Effector memory CD8-positive, alpha-beta T cell (primary cell): ENCODE results near the gene CLDND2.

ENCODE experiments used
- ATAC-seq: fragments of 150-1000 bp; cut with Tn5 transposase; replicated peaks from 2 replicates; pipeline ENCODE4 v1.10.0; 2021; ENCODE audit warnings: mild to moderate bottlenecking, moderate library complexity
- DNase-seq, 3 experiments: peaks; one replicate each; pipeline ENCODE4 v3.0.0; 2021
- H3K27ac Mint-ChIP-seq, 2 donors: one replicate each; pipeline ENCODE4 v1.8.0; 2022; ENCODE audit warnings: mild to moderate bottlenecking in 2 of 2, mixed read lengths in 2 of 2, moderate library complexity in 2 of 2
- H3K27me3 Mint-ChIP-seq, 2 donors: one replicate each; pipeline ENCODE4 v1.8.0; 2022; ENCODE audit warnings: mixed read lengths in 2 of 2
- H3K36me3 Mint-ChIP-seq: one replicate; pipeline ENCODE4 v1.8.0; 2022; ENCODE audit warnings: mild to moderate bottlenecking, moderate library complexity, mixed read lengths; ENCODE audit not compliant: insufficient read depth
- H3K4me1 Mint-ChIP-seq, 2 donors: one replicate each; pipeline ENCODE4 v1.8.0; 2022; ENCODE audit warnings: low read depth in 2 of 2, mixed read lengths in 2 of 2
- H3K4me3 Mint-ChIP-seq, 2 donors: one replicate each; pipeline ENCODE4 v1.8.0; 2022; ENCODE audit warnings: mild to moderate bottlenecking in 2 of 2, mixed read lengths in 2 of 2, moderate library complexity in 2 of 2
- H3K9me3 Mint-ChIP-seq, 2 donors: one replicate each; pipeline ENCODE4 v1.8.0; 2022; ENCODE audit warnings: mixed read lengths in 2 of 2

Gene CLDND2

DNA sequence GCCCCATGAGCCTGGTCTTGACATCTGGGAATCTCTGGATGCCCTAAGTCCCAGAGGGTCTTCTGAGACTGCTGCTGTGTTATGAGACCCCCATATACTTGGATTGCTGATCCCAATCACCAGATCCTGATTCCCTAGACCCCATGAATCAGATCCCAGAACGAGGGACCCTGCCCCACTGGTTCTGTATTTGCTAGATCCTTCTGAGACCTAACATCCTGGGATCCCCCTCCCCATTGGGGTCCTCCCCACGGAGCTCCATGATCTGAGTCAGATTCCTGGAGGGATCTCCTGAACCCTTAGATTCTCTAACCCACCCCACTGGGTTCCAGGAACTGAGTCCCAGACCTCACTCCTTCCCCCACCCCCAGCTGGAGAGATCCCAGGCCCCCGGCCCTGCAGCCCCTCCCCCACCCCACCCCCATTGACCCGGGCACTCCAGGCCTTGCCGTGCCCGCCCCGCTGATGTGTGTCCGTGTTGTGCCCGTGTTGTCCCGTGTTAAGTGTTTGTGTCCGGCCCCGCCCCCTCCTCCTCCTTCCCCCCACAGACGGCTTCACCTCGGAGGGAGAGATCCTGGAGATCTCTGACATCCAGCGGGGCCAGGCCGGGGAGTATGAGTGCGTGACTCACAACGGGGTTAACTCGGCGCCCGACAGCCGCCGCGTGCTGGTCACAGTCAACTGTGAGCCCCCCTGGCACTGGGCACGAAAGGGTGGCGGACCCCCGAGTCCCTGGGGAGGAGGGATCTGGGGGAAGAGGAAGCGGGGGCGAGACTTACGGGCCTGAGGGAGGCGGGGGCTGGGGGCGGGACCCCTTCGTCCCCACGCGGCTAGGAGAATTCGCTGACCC is 42.4 kb downstream of the CLDND2 start:
- Mint-ChIP-seq H3K4me1 (peaks cover 3 to 4% of the 10 kb centered on the region in 2 donors), H3K36me3 (no peaks in the 10 kb centered on the region), H3K27me3 (peaks cover 65 to 99% of the 10 kb centered on the region in 2 donors), H3K4me3 (peak overlapping the region; percentile 35 to 51), H3K27ac (no peak overlapping the region), H3K9me3 (peaks cover 0 to 1% of the 10 kb centered on the region in 2 donors)
- ATAC-seq (no peak), DNase-seq (no peak)

DNA sequence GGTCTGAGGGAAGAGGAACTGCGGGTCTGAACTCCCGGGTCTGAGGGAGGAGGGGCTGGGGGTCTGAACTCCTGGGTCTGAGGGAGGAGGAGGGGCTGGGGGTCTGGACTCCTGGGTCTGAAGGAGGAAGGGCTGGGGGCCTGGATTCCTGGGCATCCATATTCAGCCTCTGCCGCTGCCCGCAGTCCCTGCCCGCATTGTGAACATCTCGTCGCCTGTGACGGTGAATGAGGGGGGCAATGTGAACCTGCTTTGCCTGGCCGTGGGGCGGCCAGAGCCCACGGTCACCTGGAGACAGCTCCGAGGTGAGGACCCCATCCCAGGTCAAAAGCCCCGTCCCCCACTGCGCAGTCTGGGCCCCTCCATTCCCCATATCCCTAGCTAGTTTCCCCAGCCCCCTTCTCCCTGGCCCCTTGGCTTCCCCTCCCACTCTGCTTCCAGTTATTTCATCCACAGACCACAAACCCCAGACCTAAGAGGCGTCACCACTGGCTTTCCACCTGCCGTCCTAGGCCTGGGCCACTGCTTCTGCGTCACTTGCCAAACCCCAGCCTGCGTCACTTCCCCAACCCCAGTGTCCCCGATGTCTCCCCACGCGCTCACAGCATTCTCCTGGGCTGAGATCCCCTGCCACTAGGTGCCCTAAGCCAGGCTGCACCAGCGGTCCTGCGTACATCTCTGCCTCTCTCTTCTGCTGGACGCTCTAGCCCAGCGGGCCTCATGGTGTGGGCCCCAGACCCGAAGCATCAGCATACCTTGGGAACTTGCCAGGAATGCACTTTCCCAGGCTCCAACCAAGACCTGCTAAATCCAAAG is 43.4 kb downstream of the CLDND2 start:
- H3K4me3 Mint-ChIP-seq, result no peak overlapping the region
- no peaks in the 10 kb centered on the region for H3K9me3 Mint-ChIP-seq
- H3K4me1 Mint-ChIP-seq, result peaks cover 3 to 4% of the 10 kb centered on the region in 2 donors
- H3K36me3 Mint-ChIP-seq, result no peaks in the 10 kb centered on the region
- ATAC-seq (peak; percentile 50), DNase-seq (no peak)
- H3K27me3 Mint-ChIP-seq, result peaks cover 57 to 94% of the 10 kb centered on the region in 2 donors
- no peak overlapping the region for H3K27ac Mint-ChIP-seq

DNA sequence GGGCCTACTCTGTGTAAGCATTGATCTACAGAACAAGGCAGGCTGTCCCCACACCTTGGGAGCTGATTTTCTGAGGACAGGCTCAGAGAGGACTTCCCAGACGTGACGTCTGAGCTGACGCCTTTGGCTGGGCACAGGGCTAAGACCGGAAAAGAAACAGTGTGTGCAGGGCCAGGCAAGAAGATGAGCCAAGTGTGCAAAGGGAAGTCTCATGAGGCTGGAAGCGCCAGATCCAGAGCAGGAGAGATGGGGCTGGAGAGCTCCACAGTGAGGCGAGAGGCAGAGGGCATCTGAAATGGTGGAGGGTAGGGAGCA is 44.7 kb downstream of the CLDND2 start:
- DNase-seq (no peak), ATAC-seq (no peak)
- Mint-ChIP-seq H3K36me3 (no peaks in the 10 kb centered on the region), H3K4me1 (peaks cover 3 to 4% of the 10 kb centered on the region in 2 donors), H3K27me3 (peaks cover 47 to 92% of the 10 kb centered on the region in 2 donors), H3K4me3 (no peak overlapping the region), H3K27ac (no peak overlapping the region), H3K9me3 (no peaks in the 10 kb centered on the region)

DNA sequence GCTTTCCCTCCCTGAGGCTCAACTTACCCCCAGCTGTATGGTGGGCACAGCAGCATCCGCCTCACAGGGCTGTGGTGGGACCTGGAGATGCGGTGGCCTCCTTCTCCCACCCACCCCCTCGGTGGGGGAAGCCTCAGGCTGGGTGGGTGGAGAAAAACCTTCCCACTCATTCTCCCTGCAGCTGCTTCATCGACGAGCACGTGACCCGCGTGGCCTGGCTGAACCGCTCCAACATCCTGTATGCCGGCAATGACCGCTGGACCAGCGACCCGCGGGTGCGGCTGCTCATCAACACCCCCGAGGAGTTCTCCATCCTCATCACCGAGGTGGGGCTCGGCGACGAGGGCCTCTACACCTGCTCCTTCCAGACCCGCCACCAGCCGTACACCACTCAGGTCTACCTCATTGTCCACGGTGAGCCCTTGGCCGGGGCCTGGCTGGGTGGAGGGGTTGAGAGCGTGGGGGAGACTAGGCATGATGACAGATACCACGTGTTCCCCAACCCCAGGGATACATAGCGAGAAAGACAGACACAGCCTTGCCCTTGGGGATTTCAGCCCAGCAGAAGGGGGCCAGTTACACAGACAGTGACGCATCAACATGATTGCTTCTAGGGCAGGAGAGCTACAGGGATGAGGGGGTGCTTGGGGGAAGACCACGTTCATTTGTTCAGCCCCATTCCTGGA is 45.2 kb downstream of the CLDND2 start:
- no peaks in the 10 kb centered on the region for H3K36me3 Mint-ChIP-seq
- no peak for DNase-seq
- H3K4me3 Mint-ChIP-seq, result no peak overlapping the region
- no peaks in the 10 kb centered on the region for H3K9me3 Mint-ChIP-seq
- ATAC-seq, result peak; percentile 34
- peaks cover 45 to 88% of the 10 kb centered on the region in 2 donors for H3K27me3 Mint-ChIP-seq
- no peak overlapping the region for H3K27ac Mint-ChIP-seq
- peaks cover 3 to 4% of the 10 kb centered on the region in 2 donors for H3K4me1 Mint-ChIP-seq

DNA sequence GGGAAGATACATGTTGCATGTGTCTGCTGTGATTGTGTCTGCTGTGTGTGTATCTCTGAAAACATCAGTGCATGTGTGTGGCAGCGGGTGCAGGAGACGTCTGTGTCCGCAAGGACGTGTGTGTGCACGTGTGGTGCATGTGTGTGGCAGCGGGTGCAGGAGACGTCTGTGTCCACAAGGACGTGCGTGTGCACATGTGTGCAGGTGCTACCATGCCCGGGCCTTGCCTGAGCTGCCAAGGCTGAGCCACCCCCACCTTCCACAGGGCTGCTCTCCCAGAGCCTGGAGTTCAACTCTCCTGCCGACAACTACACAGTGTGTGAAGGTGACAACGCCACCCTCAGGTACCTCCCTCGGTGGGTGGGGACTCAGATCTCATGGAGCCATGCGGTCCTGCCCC is 47.0 kb downstream of the CLDND2 start:
- ATAC-seq (no peak), DNase-seq (no peak)
- no peaks in the 10 kb centered on the region for H3K9me3 Mint-ChIP-seq
- H3K4me1 Mint-ChIP-seq, result no peaks in the 10 kb centered on the region
- peaks cover 31 to 69% of the 10 kb centered on the region in 2 donors for H3K27me3 Mint-ChIP-seq
- H3K4me3 Mint-ChIP-seq, result no peak overlapping the region
- H3K36me3 Mint-ChIP-seq, result no peaks in the 10 kb centered on the region
- no peak overlapping the region for H3K27ac Mint-ChIP-seq

DNA sequence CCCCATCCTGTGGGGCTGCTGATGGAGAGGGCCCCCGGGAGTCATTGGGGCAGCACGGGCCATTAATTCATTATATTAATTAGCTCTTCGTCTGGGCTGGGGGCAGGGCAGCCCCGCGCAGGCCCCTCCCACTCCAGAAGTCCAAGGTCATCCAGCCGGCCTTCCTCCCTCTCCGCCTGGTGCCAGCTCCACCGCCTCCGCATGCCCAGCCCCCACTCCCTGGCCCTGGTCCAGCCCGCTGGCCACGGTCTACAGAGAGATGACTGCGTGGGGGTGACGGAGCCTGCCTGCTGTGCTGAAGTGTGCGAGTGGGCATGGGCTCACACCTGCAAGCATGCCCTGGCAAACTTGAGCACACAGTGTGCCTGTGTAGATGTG is 48.5 kb downstream of the CLDND2 start:
- DNase-seq (no peak), ATAC-seq (no peak)
- Mint-ChIP-seq H3K4me1 (no peaks in the 10 kb centered on the region), H3K27me3 (peaks cover 26 to 56% of the 10 kb centered on the region in 2 donors), H3K9me3 (no peaks in the 10 kb centered on the region), H3K4me3 (no peak overlapping the region), H3K27ac (no peak overlapping the region), H3K36me3 (no peaks in the 10 kb centered on the region)

DNA sequence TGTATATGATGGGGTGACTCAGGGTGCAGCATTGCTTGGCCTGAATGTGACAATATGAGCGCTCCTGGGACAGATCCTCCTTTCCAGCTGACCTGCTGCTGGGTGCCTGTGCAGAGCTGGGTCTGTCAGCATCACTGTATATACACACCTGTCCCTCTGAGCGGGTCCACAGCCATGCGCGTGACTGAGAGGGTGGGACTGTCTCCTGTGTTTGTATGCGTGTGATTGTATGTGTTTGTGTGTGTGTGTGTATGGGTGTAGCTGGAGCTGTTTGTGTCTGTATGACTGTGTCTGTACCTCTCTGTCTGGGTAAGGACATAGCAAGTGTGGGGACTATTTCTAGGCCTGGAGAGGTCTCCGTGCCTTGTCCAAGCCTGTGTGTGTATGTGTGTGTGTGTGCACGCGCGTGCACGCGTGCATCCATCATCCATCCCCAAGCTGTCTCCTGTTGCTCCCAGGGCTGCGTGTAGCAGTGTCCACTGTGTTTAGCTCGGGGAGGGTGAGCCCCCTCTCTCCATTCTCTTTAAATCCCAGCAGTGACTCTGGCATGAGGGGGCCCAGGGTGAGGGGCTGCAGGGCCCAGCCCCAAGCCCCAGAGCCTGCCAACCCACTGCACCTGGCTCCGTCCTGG is 49.0 kb downstream of the CLDND2 start:
- Mint-ChIP-seq H3K4me3 (no peak overlapping the region), H3K27ac (no peak overlapping the region), H3K4me1 (no peaks in the 10 kb centered on the region), H3K9me3 (no peaks in the 10 kb centered on the region), H3K36me3 (no peaks in the 10 kb centered on the region), H3K27me3 (peaks cover 31 to 56% of the 10 kb centered on the region in 2 donors)
- DNase-seq, result no peak
- ATAC-seq, result no peak

DNA sequence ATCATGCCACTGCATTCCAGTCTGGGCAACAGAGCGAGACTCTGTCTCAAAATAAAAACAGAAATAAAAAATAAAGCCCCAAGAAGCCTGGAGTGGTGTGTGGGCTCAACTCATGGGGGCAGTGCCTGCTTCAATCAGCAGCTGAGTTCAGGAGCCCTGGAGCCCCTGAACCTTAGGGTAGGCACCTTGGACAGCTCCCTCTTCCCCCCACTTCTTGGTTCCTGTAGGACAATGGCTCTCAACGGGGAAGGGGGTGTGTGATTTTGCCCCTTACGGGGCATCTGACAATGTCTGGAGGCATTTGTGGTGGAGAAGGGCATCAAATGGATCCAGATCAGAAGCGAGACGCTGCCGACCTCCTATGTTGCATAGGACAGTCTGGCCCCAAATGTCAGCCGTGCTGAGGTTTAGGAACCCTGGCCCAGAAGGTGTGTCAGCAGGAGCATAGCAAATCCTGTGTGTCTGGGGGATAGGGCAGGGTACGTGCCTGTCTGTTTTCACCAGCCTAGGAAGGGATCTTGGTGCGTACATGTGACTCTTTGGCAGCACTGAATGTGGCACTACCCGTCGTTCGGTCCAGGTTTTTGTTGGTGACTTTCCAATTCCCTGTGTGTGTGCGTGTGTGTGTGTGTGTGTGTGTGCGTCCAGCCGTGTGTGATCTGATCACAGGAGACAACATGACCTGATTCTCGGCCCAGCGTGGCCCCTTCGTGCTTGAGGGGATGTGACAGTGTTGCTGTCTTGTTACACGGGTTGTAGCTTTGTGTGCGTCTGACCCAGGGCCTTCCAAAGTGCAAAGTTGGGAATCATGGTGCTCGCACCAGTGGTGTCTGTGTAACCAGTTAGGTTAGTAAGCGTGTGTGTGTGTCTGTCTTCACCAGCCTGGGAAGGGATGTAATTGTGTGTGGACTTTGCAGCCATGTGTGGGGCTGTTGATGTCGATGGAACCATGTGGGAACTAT is 49.8 kb downstream of the CLDND2 start:
- no peak overlapping the region for H3K4me3 Mint-ChIP-seq
- no peak overlapping the region for H3K27ac Mint-ChIP-seq
- no peaks in the 10 kb centered on the region for H3K9me3 Mint-ChIP-seq
- ATAC-seq (no peak), DNase-seq (no peak)
- no peaks in the 10 kb centered on the region for H3K36me3 Mint-ChIP-seq
- H3K27me3 Mint-ChIP-seq, result peaks cover 26 to 54% of the 10 kb centered on the region in 2 donors
- no peaks in the 10 kb centered on the region for H3K4me1 Mint-ChIP-seq

DNA sequence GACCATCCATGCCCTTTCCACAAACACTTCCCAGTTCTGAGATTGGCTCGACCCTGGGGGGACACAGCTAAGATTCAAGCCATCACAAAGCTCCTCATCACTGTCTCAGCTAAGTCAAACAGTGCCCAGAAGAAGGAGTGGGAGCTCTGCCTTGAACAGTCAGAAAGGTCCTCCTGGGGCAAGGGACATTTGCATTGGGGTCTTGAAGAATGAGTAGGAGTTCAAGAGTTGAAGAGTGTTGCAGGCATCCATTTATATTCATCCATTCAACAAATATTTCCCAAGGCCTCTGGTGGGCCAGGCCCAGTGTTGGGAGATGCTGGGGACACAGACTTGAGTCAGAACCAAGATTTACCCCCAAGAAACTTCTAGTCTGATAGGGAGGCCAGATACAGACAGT is 50.8 kb downstream of the CLDND2 start:
- Mint-ChIP-seq H3K36me3 (no peaks in the 10 kb centered on the region), H3K4me3 (no peak overlapping the region), H3K4me1 (peaks cover 0 to 5% of the 10 kb centered on the region in 2 donors), H3K27me3 (peaks cover 22 to 51% of the 10 kb centered on the region in 2 donors), H3K27ac (no peak overlapping the region), H3K9me3 (no peaks in the 10 kb centered on the region)
- ATAC-seq (no peak), DNase-seq (no peak)

DNA sequence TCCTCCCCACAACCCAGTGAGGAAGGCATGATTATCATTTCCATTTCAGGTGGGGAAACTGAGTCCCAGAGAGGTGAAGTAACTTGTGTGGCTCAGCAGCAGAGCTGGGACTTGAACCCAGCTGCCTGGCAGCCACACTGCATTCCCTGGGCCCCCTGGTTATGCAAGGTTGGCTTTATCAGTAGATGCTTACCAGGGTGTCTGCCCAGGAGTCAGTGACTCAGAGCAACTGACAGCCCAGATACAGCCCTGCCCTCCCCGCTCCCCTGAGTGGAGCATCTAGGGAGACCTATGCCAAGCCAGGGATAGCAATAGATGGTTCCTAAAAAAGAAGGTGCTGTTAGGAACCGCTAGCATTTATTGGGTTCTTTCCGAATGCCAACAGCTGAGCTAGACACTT is 51.4 kb downstream of the CLDND2 start:
- DNase-seq (no peak), ATAC-seq (no peak)
- no peak overlapping the region for H3K4me3 Mint-ChIP-seq
- H3K9me3 Mint-ChIP-seq, result no peaks in the 10 kb centered on the region
- no peaks in the 10 kb centered on the region for H3K36me3 Mint-ChIP-seq
- H3K27me3 Mint-ChIP-seq, result peaks cover 18 to 51% of the 10 kb centered on the region in 2 donors
- peaks cover 0 to 5% of the 10 kb centered on the region in 2 donors for H3K4me1 Mint-ChIP-seq
- H3K27ac Mint-ChIP-seq, result no peak overlapping the region
